GM12801 (cell line): ENCODE results near the gene PTPRF.

ENCODE experiments used
- CTCF ChIP-seq: IDR thresholded peaks from one replicate; pipeline ENCODE4 v1.5.1; 2011; ENCODE audit warnings: control low read depth; ENCODE audit not compliant: insufficient read length; ENCODE audit errors: extremely low read depth

PTPRF gene

GRCh38 chr1:43570715-43571114, 40.0 kb downstream of the PTPRF start:
- no peak for TF ChIP-seq CTCF

GRCh38 chr1:43572084-43572483, 41.4 kb downstream of the PTPRF start:
- no peak for TF ChIP-seq CTCF

GRCh38 chr1:43572538-43572937, 41.9 kb downstream of the PTPRF start:
- TF ChIP-seq CTCF: no peak

GRCh38 chr1:43573066-43573800, 42.5 kb downstream of the PTPRF start:
- no peak for TF ChIP-seq CTCF

- TF ChIP-seq CTCF: no peak
These were observed 45.8 kb downstream of the PTPRF start for GRCh38 chr1:43576521-43576920.

- TF ChIP-seq CTCF: no peak
These were observed 47.2 kb downstream of the PTPRF start for GRCh38 chr1:43577655-43578542.

- no peak for TF ChIP-seq CTCF
These were observed 49.4 kb downstream of the PTPRF start for GRCh38 chr1:43580039-43580438.
